Panc1 (cell line): ENCODE data around the gene ACP7.

Source experiments
- POLR2AphosphoS5 ChIP-seq: IDR thresholded peaks from 2 replicates; pipeline ENCODE4 v1.6.1; 2012; ENCODE audit warnings: mild to moderate bottlenecking, low read depth, low read length, moderate library complexity
- TF ChIP-seq, protein P1 (sequence below): fragments of 450-650 bp; IDR thresholded peaks from 2 replicates; pipeline ENCODE4 v1.5.1; 2017; ENCODE audit warnings: mild to moderate bottlenecking

DNA sequence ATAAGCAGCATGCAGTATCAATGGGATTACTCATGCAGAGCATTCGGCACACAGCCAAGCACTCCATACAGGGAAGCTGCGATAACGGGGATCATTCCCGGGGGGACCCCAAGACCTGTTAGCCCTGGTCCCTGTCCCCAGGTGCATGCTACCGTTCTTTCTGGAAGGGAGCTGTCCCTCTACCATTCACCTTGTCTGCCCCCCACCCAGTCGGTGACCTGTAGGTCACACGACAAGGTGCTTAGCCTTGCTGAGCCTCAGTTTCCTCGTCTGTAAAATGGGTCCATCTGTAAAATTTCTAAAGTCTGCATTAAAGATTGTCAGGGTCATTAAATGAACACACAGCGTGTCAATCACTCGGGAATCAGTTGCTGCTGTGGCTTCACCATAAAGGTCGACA lies 6.8 kb upstream of the ACP7 start:
- TF ChIP-seq, protein P1, sequence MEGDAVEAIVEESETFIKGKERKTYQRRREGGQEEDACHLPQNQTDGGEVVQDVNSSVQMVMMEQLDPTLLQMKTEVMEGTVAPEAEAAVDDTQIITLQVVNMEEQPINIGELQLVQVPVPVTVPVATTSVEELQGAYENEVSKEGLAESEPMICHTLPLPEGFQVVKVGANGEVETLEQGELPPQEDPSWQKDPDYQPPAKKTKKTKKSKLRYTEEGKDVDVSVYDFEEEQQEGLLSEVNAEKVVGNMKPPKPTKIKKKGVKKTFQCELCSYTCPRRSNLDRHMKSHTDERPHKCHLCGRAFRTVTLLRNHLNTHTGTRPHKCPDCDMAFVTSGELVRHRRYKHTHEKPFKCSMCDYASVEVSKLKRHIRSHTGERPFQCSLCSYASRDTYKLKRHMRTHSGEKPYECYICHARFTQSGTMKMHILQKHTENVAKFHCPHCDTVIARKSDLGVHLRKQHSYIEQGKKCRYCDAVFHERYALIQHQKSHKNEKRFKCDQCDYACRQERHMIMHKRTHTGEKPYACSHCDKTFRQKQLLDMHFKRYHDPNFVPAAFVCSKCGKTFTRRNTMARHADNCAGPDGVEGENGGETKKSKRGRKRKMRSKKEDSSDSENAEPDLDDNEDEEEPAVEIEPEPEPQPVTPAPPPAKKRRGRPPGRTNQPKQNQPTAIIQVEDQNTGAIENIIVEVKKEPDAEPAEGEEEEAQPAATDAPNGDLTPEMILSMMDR, result no peak
- TF ChIP-seq POLR2AphosphoS5, result no peak
